Cerebellar nuclear complex (tissue), 1 donor: ENCODE measurements around the gene BBX.
"Not testable (repeated sequence)": the region's sequence is repeated elsewhere in the genome, so short reads cannot be mapped to it uniquely, and the experiment has no call there.

Experiments
- DNase-seq, 2 experiments: peaks; one replicate each; lab custom pipeline; 2025; lab: John Stamatoyannopoulos, UW

The BBX gene

DNA sequence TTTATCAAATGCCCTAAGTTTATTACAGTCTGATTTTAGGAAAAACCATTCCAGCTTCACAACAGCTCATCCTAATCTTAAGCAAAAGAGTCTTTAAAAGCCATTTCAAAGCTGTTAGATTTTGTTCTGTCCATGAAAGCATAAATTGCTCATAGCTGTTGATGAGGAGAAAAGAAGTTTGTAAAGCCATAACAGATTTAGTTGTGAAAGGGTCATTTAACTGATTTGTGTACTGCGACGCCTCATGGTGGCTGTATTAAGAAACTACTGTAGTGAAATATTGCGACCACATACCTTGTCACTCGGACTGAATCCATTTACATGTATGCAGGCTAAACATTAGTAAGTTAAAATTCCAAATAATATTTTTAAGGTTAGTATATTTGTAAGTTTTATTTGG lies 20.9 kb downstream of the BBX start:
- no peak for DNase-seq

DNA sequence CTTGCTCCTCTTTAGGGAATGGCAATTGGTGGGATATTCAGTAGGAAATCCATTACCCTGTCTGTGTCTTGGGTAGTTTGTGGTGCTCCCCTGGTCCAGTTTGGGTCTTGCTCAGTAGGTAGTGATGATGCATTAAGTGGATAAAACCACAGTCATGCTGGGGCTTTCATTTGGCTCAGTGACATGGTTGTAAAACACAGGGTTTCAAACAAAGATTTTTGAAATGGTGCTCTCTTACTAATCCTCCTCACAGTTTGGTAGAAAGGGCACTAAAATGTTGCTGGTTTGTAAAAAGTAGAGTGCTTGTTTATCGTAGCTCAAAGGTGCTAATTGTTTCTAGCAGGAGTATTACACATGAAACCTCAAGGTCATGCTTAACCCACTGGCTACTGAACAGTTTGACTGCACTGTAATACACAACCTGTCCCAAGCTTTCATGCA lies 22.9 kb downstream of the BBX start:
- no peak for DNase-seq

DNA sequence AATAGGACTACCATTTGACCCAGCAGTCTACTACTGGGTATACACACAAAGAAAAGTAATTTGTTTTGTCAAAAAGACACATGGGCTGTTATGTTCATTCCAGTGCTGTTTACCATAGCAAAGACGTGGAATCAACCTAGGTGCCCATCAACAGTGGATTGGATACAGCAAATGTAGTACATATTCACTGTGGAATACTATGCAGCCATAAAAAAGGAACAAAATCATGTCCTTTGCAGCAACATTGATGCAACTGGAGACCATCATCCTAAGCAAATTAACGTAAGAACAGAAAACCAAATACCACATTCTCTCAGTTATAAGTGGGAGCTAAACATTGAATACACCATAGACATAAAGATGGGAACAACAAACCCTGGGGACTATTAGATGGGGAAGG lies 25.8 kb downstream of the BBX start:
- no peak for DNase-seq

DNA sequence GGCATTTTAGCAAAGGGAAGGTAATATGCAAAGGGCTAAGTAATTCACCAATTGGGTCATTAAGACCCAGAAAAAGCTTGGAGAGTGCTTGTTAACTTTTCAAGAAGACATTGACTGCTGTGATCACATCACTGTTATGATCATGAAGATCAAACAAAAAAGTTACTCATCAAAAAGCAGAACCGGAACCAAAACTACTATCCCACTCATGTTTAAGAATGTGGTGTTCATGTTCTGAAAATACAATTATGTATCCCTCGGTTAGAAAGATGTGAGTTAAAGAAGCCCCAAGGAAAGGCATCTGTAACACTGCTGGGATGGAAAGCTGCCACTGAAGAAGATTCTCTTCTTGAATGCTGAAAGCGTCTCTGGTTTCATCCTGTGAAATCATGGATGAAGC lies 32.6 kb downstream of the BBX start:
- DNase-seq = no peak

DNA sequence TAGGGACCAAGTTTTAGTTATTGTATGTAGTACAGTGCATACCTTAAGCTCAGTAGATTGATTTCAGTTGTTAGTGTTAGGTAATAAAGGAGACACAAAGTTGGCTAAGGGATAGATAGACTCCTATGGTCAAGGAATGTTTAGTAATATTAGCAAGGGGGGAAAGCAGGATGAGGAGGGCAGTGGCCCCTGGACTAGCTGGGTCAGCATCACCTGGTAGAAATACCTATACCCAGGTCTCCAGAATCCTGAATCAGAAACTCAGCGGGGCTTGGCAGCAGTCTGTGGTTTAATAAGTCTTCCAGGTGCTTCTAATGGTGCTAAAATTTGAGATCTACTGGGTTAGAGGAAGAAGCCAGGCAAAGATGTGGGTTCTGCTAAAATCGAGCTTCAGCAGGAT lies 35.0 kb downstream of the BBX start:
- DNase-seq = no peak

DNA sequence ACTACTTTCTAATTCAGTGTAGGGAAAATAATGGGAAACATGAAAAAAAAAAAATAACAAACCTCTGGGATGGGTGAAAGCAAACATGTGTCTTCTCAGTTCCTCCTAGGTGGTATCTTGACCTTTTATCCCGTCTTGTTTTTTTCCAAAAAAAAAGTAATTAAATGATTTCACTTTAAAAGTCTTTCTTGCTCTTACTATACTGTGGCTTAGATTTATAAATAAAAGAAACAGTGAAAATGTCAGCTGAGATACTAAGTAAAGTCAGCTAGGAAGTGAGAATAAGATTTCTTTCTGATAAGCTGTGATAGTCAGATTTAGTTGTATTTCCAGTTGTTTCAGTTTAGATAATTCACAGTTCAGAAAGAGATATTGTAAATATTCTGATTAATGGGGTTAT lies 37.4 kb downstream of the BBX start:
- no peak for DNase-seq

DNA sequence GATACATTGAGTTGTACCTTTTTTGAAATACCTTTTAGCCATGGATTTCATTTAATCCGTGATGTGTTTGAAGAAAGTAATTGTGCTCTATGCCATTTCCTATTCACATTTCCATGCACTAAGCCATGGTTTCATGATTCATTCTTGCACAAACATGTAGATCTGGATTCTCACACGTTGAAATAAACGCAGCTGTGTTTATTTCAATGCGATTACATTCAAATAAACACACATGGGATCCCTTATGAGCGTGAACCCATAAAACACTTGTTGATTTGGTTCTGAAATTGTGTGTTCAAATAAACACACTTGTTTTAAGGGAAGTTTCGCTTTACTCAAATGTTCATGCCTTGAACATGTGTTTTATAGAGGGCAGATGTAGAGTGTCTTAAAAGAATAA lies 39.2 kb downstream of the BBX start:
- no peak for DNase-seq

DNA sequence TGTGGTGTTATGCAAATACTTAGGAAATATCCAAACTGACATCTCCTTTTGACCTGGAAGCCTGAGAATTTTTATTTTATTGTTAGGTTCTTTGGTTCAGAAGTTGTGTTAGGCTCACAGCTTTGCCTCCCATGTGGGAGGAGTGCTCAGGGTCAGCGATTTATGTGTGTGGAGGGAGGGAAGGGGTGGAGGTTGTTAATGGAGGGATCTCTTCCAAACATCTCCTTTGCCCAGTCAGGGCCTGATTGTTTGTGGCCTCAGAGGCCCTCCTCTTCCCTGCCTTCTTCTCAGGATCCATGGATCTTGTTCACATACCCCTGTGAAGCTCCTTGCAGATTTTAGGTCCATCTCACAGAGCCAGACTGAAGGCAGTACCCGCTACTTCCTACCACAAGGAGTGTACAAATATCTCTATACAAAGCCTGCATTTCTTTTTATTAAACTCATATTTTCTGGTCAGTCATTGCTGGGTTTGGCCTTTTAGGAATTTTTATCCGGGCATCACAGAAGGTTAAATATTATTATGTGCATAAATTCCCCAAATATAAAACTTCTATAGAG lies 40.3 kb downstream of the BBX start:
- no peak for DNase-seq

DNA sequence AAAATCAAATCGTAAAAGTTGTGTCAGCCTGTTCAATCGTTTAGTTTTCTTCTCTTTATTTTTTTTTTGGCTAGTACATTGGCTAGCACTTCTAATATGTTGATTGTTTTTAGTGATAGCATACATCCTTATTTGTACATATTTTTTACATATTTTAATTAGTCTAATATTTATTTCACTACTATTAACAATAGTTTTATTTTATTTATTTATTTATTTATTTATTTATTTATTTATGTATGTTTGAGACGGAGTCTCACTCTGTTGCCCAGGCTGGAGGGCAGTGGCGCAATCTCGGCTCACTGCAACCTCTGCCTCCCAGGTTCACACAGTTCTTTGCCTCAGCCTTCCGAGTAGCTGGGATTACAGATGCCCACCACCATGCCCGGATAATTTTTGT lies 42.5 kb downstream of the BBX start:
- DNase-seq = not testable (repeated sequence)

DNA sequence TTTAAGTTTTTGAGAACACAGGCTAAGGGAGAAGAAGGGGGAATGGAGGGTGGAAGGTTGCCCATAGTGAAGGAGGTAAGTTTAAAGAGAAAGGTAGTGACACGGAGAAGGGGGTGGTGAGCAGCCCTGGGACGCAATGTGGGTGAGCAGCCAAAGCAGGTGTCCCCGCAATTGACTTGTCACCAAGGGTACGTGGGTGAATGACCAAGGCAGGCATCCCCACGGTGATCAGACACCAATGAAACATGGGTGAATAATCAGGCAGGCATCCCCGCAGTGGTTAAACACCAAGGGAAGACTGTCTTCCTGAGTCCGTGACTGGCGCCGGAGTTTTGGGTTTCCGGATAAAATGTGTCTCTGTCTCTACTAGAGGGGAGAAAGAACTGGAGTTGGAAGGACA lies 48.3 kb downstream of the BBX start:
- DNase-seq = not testable (repeated sequence)

DNA sequence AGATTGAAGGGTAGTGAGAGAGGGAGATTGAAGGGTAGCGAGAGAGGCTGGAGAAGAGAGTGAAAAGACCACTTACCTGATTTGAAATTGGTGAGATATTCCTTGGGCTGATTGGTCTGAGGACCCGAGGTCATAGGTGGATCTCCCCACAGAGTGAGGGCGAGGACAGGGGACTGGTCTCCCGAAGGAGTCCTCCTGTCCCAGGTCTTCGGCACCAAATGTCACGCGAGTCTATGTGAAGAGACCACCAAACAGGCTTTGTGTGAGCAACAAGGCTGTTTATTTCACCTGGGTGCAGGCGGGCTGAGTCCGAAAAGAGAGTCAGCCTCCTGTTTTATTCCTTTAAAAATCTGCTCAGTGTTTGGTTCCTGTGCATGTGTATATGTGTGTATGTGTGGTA lies 48.7 kb downstream of the BBX start:
- DNase-seq = not testable (repeated sequence)

DNA sequence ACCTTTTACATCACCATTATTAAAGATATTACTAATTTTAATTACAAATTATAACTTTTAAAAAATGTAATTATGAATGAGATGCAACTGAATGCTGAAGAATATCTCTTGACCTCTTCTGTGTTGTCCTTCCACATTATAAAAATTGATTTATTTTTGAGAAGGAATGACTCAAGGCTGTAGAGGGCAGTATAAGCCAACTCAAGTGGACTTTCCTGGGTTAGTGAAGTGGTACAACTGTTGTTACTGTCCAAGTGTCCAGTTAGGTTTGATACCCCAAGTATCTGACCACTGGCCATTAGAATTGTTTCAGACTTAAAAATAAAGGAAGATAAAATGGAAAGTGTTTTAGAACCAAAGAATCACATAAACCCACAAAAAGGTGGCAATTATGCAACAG lies 51.9 kb downstream of the BBX start:
- DNase-seq = no peak

DNA sequence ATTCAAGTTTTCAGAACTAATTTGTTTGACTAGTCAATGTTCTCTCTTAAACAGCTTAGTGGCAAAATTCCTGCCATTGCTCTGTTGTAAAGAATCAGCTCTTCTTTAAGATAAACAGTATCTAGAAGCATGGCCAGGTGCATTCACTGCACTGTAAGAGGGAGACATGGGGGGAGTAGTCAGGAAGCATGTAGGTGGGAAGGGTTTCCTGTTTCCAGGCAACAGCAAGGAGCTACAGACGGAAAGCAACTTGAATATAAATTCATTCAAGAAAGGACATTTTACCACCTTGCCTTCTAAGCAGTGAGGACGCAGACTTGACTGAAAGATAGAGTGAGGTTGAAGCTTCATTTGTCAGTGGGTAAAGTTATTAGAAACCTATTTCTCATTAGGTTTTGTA lies 55.3 kb downstream of the BBX start:
- DNase-seq = no peak

DNA sequence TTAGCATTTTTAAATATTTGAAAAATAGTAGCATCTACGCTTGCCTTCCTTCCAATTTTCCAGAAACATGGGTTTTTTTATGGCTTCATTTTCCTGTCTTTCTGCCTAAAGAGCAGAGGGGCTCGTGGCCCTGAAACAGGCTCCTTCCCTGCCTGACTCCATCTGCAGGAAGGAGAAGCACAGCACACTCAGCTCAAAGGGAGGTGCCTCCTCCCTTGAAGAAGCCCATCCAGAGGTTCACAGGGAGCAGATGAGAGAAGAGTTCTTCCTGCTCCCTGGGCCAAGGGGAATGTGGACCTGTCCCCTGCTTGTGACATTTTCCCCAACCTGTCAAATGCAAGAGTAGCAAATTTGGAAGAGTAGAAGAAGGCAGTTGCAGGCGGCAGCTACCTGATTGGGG lies 55.8 kb downstream of the BBX start:
- DNase-seq = no peak

DNA sequence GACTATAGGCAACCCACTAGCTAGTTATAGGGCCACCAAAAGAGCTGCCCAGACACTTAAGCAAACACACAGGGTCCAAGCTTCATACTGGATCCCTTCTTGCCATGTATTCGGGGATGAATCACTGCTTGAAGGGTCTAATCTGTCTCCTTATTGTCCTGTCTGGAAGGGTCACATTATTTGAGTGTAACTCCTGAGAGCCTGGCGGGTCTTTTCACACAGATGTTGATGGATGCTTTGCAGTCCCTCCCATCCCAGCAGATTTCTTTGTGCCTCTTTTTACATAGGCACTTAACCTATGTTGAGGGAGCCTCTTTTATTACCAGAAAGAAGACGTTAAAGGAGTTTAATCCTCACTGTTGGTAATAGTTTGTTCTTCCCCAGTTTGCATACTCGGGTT lies 56.6 kb downstream of the BBX start:
- no peak for DNase-seq

DNA sequence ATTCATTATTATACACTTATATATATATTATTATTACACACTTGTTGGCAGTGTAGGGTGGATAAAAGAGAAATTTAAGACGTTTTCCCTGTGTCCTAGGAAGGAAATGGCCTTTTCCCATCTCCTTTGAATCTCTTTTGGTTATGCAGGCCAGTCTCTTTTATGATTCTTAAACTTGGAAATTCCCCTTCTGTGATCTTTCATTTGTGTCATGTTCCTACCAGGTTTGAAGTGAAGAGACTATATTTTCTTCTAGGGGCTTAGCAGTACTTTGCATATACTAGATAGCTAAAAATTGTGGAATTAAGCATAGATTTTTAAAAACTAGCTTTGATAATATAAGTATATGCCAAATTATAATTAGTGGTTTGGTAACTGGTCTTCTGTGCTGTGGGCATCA lies 58.5 kb downstream of the BBX start:
- DNase-seq = no peak

DNA sequence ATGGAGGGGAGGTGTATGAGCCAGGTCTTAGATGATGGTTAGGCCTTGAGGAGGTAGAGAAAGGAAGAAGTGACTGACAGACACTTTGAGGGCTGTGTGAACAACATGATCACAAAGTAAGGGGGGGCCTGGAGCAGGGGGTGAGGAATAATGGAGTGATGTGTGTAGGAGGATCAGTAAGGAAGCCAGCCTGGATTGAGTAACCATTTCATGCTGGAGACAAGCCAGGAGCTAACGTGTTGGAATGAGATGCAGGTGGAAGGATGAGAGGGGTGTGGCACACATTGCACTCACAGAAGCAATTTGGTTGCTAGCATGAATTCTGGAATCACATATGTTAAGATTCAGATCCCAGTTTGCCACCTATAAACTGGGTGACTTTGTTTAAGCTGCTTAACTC lies 65.5 kb downstream of the BBX start:
- no peak for DNase-seq

DNA sequence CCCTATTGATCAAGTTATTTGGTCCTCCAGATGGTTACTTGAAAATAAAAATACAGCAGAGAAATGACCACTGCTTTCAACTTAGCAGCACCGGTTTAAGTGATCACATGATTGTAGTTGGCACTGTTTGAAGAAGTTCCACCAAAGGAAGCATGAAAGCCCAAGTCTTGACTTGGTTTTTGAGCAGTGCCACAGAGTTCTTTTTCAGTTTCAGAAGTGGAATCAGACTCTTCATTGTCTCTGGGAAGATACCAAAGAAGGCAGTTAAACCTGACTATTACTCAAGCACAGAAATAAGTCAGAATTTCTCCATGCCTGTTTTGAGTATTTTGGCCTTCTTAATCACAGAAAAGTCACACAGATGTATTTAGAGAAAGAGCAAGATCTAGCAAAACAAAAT lies 66.7 kb downstream of the BBX start:
- no peak for DNase-seq

DNA sequence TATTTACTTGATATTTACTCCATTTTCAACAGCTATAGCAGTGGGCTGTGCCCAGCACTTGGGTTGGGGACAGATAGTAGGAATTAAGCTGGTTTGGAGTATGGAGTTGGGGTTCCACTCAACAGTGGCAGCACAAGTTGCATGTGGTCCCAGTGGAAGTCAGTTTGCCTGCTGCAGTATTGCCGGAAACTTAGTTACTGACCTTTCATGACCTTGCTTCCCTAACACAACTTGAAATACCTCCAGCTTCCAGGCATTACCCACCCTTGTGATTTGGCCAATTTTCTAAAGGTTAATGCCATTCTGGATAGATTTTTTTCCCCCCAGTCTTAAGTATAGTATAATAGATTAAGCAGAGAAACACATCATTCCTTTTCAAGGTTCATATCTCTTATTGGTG lies 68.0 kb downstream of the BBX start:
- DNase-seq = no peak

DNA sequence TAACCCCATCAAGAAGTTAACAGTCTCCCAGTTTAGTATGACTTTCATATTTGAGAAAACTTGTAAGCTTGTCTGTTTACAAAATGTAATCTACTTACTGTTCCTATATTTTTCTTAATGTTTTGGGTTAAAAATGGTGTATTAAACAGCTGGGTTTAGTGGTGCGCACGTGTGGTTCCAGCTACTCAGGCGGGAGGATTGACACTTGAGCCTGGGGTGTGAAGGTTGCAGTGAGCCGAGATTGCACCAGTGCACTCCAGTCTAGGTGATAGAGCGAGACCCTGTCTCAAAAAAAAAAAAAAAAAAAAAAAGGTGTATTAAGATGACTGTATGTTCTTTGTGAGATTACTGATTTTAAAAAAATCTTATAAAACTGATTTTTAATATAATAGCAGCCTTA lies 69.3 kb downstream of the BBX start:
- DNase-seq = no peak

DNA sequence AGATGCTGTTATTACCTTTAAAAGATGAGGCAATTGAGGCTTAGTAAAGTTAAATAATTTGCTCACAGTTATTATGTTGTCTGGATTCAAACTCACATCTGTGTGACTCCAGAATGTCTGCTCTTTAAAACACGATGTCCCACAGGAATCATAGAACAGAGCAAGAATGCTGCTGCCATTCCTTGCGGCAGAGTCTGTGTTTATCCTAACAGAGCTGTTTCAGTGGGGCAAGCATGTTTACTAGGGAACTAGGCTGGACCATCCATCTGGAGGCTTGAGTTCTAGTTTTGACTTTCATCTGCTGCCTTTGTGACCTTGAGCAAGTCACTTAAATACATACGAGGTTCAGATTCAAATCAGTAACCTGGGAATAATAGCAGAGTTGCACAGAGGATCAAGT lies 72.1 kb downstream of the BBX start:
- no peak for DNase-seq

DNA sequence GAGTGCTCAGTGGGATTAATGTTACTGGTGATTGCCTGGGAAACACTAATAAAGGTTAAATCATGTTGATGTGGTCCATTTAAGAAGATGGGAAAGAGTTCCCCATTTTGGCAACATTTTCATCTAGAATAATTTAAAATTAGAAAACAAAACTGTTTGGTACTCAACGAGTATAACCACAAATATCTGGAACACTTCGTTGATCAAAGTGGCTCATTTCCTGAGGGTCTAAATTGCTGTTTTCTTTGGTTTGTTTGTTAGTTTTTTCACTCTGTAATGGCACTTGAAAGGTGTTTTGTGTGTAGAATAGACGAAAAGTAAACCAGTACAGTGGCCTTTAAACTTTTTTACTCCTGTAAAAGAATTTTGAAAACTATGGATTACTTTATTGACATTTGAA lies 73.9 kb downstream of the BBX start:
- no peak for DNase-seq

DNA sequence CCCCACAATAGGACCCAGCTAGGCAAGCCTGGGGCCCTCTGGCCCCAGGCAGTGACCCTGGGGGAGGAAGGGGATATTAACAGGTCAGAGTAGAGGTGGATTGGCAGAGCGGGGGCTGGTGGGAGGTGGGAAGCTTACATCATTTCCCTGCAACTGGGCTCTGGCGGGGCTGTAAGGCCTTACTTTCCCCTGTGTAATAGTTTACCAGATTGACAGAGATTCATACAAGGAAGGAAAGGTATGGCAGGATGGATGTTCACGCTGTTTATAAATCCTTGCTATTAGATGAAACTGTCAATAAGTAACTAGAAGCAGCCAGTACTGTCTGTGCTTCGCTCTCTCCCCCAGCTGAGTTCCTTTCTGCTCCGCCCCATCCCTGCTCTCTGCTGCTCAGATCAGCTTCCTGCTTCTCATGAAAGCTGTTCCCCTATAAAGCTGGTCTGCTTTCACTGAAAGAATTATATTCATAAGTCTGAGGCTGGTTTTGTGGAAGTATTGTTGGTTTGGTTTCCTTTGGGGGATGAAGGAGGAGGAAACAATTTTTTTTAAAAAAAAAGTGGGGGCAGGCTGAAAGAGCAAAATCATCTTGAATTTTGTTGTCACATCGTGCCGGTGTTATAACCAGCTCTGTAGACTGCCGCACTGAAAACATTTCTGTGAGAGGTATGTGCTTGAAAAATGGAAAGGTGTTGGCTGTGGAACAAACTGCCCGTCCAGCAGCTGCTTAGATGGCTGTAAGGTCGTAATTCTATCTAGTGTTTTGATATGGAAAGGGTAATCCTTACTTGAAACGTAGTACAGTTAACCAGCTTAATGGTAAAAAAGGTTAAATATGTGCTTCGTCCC lies 76.4 kb downstream of the BBX start:
- no peak for DNase-seq

DNA sequence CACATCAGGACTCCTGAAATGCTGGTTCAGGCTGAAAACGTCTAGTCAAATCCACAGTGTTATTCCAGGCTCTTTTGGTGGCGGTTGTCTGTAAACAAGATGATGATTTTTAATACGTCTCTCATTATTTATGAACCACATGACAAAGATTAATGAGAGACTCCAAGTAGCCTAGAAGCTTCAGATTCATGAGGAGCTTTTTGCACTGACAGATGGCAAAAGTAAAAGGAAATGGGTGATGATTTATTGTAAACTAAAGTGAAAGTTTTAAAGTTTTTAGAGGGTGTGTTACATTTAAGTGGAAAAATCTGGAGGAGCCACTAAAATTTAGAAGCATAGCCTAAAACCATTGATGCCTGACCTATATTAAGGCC lies 77.0 kb downstream of the BBX start:
- no peak for DNase-seq
